ENCODE data around the gene FAM13A.
"Not testable (repeated sequence)": the region's sequence is repeated elsewhere in the genome, so short reads cannot be mapped to it uniquely, and the experiment has no call there.

FAM13A gene

DNA sequence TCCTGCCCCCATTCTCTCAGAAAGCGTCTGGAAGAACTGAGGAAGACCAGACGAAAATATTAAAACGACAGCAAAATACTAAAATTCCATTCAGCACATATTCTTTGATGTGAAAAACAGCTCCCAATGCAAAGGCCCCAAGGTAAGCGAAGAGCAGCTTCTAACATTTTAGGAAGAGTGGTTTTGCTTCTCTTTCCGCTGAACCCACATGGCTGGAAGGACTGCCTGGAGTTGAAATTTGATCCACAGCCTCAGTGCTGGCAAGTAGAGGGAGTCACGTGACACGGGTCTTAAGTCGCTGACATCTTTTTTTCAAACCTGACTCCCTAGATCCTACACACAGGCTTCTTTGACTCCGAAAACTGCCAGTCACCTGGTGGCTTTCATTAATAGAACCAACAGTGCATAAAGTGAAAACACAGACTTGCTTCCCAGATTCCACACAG, at the start of gene FAM13A:
Gene FAM13A, minus strand, starts transcription at position 233 of the 446 bp plus-strand sequence. Its CDS starts 221 bp downstream, at position 12.
- DNase-seq = no peak

GRCh38 chr4:89105726-89106125, 48.7 kb upstream of the FAM13A start:
- no peak for DNase-seq

DNA sequence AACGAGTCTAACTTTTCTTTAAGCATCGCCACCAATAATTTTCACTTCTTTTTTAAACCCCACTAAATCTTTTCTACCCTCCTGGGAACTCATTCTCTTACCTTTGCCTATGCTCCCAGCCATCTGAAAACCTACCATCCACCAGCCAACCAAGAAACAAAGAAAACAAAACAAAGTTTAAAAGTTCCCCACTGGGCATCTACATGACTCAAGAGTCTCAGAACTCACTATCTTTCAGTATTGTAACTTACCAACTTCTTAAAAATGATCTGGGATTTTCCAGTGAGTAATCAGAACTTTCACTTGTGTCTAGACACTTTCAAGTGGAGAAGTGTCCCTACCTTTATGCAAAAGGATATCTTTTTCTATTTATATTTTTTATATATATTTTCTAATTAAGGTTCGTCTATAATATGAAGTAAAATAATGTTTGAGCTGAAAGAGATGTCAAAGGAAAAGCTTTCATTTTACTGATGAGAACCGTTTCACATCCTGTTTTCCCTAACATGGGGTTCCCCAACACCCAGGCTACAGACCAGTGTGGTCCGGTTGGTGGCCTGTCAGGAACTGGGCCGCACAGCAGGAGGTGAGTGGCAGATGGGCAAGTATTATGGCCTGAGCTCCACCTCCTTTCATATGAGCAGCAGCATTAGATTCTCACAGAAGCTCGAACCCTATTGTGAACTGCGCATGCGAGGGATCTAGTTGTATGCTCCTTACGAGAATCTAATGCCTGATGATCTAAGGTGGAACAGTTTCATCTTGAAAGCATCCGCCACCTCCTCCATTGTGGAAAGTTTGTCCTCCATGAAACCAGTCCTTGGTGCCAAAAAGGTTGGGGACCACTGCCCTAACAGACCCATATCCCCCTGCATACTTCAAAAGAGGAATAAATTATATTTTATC, 44.5 kb upstream of the FAM13A start:
- no peak for DNase-seq

DNA sequence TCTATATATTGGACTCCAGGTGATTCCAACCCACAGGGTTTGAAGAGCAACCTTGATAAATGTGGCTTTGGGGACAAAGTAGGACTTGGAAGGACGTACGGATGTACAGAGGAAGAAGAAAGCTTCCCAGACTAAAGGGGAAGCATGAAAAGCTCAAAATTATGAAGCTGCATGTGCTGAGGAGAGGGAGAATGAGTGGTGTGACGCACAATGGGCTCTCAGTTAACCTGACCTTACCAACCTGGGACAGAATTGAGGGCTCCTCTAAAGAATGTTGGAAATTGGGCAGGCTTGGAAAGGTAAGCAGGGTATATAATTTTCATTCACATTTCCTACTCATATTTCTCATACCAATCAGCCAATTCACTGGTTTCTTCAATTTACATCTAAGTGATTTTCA, 43.9 kb upstream of the FAM13A start:
- no peak for DNase-seq

DNA sequence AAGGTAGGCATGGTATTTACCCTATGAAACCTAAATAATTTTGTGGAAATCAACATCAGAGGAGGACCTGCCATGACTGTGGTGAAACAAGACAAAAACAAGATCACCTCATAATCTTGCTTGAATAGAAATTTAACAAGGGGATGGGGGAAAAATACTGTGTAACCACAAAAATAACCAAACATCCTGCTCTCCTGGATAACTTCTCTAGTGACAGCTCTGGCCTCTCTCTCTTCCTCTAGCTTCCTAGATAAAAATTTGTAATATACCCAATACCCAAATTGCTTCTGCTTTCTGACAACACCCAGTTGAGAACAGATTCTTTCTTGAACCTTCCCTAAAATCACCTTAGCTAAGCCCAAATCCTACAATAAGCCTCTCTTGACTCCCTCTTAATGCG, 42.5 kb upstream of the FAM13A start:
- DNase-seq = no peak

DNA sequence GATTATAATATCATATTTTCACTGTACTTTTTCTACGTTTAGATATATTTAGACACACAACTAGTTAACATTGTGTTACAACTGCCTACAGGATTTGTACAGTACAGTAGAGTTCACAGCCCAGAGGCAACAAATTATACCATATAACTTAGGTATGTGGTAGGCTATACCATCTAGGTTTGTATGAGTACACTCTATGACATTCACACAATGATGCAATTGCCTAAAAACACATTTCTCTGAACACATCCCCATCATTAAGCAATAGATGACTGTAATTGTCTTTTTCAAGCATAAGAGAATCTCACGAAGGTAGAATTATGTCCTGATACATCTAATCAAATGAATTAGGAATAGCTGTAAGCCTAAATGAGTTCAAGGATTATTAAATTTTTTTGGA, 42.0 kb upstream of the FAM13A start:
- no peak for DNase-seq

DNA sequence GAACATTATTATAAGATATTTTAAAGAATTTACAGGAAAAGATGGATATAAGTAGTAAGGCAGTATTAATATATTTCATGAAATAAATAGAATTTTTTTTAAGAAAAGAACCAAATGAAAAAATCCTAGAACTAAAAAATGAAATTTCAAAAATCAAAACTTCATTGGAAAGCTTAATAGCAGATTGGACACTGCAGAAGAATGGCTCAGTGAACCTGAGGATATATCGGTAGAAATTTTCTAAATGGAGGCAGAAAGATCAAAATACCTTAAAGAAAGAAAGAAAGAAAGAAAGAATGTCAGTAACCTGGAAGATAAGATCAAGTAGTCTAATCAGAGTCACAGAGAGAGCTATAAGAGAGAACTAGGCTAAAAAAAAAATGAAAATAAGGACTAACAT, 21.3 kb upstream of the FAM13A start:
- DNase-seq = no peak

DNA sequence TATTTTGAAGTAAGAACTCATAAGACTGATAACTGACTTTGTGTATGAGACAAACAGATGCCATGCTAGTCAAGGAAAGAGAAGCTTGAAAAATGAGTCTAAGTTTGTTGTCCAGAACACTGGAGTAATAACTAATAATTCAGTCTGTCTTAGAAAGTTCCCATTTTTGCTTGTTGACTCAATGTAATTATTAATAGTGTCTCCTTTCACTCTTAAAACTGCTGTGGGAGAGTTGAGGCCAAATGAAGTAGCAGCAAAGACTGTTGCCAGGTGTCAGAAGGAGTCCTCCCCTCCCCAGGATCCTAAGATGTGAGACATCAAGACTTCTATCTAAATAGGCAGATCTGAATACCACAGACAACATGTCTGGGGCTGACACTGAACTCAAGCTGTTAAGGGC, 20.8 kb upstream of the FAM13A start:
- no peak for DNase-seq

GRCh38 chr4:89072921-89073320, 15.9 kb upstream of the FAM13A start:
- DNase-seq = no peak

GRCh38 chr4:89071311-89071710, 14.3 kb upstream of the FAM13A start:
- no peak for DNase-seq

DNA sequence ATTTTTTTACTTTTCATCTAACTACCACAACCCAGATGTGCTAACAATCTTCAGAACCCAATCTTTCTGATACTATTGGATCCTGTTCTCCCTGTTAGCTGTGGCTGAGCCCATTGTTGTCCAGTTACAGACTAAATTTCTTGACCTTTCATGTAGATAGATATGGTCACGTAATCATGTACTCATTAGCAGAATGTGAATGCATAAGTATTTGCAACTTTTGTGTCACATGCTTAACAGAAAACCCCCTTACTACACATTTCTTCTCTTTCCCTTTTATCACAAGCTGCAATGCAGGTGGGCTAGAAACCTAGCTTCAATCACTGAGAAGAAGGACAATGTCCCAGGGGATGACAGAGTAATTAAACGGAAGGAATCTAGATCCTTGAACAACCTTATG, 13.1 kb upstream of the FAM13A start:
- DNase-seq = no peak

GRCh38 chr4:89069481-89069880, 12.5 kb upstream of the FAM13A start:
- no peak for DNase-seq

GRCh38 chr4:89067417-89067816, 10.4 kb upstream of the FAM13A start:
- DNase-seq = no peak

- DNase-seq = no peak
Observed at GRCh38 chr4:89064848-89065247, 7.9 kb upstream of the FAM13A start.

DNA sequence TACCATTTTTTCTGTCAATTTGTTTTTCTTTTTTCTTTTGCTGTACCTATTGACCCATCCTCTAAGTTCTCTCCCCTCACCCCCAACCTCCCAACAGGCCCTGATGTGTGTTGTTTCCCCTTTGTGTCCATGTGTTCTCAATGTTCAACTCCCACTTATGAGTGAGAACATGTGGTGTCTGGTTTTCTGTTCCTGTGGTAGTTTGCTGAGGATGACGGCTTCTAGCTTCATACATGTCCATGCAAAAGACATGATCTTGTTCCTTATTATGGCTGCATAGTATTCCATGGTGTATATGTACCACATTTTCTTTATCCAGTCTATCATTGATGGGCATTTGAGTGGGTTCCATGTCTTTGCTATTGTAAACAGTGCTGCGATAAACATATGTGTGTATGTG, 859 bp upstream of the FAM13A start:
- DNase-seq = not testable (repeated sequence)

- no peak for DNase-seq
Observed at GRCh38 chr4:89056292-89056952, 563 bp downstream of the FAM13A start.

DNA sequence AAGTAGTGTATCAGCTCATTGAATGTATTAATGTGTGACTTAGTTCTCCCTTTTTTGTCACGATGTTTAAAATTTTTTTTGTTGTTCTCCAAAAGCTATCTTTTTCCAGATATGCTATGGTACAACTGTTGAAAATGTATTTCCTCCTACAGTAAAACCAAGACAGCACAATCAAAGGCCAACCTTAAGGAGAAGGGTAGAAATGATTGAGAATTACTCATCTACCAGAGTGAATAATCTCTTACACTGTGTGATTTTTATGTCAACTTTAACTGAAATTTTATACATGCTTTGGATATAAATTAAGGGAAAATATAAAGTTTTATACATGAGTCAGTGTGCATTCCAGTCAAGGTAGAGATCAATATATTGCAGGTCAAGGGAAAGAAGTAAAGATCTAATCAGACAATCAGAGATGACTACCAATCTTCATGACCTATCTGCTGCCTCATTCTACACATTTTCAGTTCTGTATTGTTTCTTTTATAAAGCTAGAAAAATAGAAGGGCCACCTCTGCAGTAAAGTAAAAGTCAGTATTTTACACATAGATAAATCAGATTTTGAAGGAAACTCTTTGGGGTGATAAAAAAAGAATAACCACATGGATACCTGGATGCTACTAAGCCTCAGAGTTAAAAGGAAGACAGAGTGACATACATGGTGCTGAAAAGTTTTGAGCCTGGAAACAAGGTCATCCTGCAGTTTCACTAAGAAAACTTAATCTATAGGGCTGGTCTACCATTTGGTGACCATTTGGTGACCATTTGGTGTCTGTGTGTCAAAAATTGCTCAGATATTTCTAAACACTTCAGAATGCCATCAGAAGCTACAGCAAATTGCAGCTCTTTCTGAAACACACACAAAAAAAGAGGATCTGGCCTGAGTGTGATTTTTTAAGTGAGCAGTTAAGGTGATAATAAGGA, 1.6 kb downstream of the FAM13A start:
- DNase-seq = no peak

DNA sequence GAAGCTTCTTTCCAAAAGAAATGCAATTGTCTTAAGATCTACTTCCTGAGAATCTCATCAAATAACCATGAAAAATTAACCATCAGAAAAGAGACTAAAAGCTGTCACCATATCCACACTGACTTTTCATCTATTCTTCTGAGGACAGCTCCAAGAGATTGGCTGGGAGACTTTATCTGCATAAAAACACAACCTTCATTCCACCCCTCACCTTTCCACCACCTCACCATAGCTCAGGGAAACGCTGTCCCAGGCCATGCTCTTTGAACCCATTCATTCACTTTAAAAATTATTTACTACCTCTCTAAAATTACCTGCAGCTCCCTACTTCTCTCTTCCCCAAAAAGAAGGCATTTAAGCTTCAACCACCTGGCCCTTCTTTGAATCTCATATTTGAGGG, 2.4 kb downstream of the FAM13A start:
- no peak for DNase-seq

DNA sequence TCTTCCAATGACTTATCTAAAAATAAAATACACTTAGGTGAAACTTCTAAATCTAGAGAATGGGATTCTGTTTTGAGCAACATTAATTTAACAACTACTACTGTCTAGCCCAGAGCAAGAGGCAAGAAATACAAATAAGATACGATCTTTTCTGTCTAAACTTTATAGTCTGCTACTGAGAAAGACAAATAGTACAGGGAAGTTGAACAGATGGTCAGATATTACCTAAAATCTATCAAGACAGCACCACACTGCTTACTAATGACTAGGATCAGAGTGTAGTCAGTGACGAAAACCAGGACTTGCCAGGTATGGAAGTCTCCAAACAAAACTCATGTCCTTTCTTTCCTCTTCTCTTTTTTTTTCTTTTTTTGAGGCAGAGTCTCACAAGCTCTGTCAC, 7.1 kb downstream of the FAM13A start:
- no peak for DNase-seq

DNA sequence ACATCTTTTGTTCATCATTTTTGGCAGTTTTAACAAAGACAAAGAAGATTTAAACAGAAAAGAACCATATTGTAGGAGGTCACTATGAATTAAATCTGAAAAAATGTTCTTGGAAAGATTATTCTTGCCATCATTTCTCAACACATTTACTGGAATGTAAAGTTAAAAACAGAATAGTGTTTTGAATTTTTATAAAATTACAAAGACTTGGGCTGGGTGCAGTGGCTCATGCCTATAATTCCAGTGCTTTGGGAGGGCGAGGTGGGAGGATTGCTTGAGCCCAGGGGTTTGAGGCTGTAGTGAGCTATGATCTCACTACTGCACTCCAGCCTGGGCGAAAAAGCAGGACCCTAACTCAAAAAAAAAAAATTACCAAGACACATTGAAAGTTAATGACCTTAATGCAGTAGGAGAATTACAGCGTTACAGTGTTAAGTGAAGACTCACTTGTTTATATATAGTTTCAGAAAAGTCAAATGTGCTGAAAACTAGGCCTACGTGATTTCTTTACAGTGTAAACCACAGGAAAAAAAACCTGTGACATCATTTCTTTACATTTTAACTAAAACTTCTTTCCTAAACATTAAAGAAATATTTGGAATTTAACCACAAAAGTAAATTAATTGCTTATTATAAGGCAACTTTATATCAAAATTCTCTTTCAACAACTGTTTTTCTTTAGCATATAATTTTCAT, 7.9 kb downstream of the FAM13A start:
- DNase-seq = no peak

DNA sequence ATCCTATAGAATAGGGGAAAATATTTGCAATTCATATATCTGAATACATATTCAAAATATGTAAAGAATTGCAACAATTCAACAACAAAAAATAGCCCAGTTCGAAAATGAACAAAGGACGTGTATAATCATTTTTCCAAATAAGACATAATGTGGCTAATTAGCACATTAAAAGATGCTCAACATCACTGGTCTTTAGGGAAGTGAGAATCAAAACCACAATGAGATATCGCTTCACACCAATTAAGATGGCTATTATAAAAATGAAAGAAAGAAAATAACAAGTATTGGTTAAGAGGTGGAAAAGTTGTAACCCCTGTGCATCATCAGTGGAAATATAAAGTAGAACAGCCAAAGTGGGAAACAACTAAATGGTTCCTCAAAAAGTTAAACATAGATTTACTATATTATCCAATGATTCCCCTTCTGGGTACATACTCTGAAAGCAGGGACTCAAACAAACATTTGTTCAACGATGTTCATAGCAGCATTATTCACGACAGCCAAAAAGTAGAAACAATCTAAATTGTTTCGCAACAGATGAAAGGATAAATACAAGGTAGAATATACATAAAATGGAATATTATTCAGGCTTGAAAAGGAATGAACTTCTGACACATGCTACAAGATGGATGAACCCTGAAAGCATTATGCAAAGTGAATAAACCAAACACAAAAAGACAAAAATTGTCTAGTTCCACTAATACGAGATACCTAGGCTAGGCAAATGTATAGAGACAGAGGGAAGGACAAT, 12.7 kb downstream of the FAM13A start:
- DNase-seq = no peak

- DNase-seq = no peak
Observed at GRCh38 chr4:89042055-89042454, 14.9 kb downstream of the FAM13A start.
